Peyer's patch (tissue), 4 donors: ENCODE results near the gene PDE6B. TPM values are rescaled to one million over a fixed set of nuclear protein-coding genes. Genes with fewer than 3 reads are reported as not detected.

Experiments used
- DNase-seq, 3 donors: peaks; one replicate each; pipeline ENCODE4 v3.0.0-alpha.2; 2017 to 2019
- H3K27ac ChIP-seq, 4 donors: fragments of 200-600 bp; sonication (generic); one replicate each; pipeline ENCODE4 v1.5.1; 2016 to 2019
- H3K27me3 ChIP-seq, 2 donors: fragments of 200-600 bp; sonication (generic); one replicate each; pipeline ENCODE4 v1.5.1; 2019
- H3K36me3 ChIP-seq, 3 donors: fragments of 200-600 bp; sonication (generic); one replicate each; pipeline ENCODE4 v1.5.1; 2016 to 2019
- H3K4me1 ChIP-seq, 4 donors: fragments of 200-600 bp; sonication (generic); one replicate each; pipeline ENCODE4 v1.5.1; 2016 to 2019
- H3K4me3 ChIP-seq, 4 donors: fragments of 200-600 bp; sonication (generic); 1 replicate in 3 of 4; 2 replicates in 1 of 4; pipeline ENCODE4 v1.5.1; 2016 to 2019; ENCODE audit warnings: mild to moderate bottlenecking in 1 of 4
- H3K9me3 ChIP-seq, 4 donors: fragments of 200-600 bp; sonication (generic); one replicate each; pipeline ENCODE4 v1.5.1; 2016 to 2019; ENCODE audit warnings: mild to moderate bottlenecking in 1 of 4
- POLR2A ChIP-seq, 2 donors: fragments of 450-650 bp; IDR thresholded peaks; one replicate each; pipeline ENCODE4 v1.5.1; 2017; ENCODE audit warnings: antibody characterized with exemption in 2 of 2, mild to moderate bottlenecking in 2 of 2, moderate library complexity in 2 of 2
- total RNA-seq, 4 donors: library from RNA; depleted of rRNA; stranded (reverse); fragments of >200 nt; gene quantifications; one replicate each; pipeline ENCODE4 v1.1.0, GENCODE V29; 2016
- TF ChIP-seq, protein P1 (sequence below), 6 experiments: fragments of 450-650 bp in 4 of 6; fragments of 200-600 bp in 2 of 6; sonication (generic) in 1 of 6; IDR thresholded peaks; one replicate each; pipeline ENCODE4 v1.5.1; 2017 to 2019; ENCODE audit warnings: antibody characterized with exemption in 6 of 6, mild to moderate bottlenecking in 3 of 6, moderate library complexity in 1 of 6

Gene PDE6B
- total RNA-seq, 4 donors from 2014 or later: 0.27 to 1.8 (median 1.4) TPM; not detected in 1

- DNase-seq: no peak
- H3K4me3 ChIP-seq: no peak overlapping the region
These were observed 93.1 kb downstream of the PDE6B start for GRCh38 chr4:718460-718859.

More at GRCh38 chr4:718460-718859, 93.1 kb downstream of the PDE6B start:
- Histone ChIP-seq H3K27ac (no peak overlapping the region), H3K36me3 (peaks cover 0 to 25% (median 0%) of the 10 kb centered on the region in 3 donors), H3K9me3 (no peaks in the 10 kb centered on the region), H3K27me3 (no peaks in the 10 kb centered on the region), H3K4me1 (peaks cover 0 to 34% (median 0%) of the 10 kb centered on the region in 4 donors)
- TF ChIP-seq, protein P1, sequence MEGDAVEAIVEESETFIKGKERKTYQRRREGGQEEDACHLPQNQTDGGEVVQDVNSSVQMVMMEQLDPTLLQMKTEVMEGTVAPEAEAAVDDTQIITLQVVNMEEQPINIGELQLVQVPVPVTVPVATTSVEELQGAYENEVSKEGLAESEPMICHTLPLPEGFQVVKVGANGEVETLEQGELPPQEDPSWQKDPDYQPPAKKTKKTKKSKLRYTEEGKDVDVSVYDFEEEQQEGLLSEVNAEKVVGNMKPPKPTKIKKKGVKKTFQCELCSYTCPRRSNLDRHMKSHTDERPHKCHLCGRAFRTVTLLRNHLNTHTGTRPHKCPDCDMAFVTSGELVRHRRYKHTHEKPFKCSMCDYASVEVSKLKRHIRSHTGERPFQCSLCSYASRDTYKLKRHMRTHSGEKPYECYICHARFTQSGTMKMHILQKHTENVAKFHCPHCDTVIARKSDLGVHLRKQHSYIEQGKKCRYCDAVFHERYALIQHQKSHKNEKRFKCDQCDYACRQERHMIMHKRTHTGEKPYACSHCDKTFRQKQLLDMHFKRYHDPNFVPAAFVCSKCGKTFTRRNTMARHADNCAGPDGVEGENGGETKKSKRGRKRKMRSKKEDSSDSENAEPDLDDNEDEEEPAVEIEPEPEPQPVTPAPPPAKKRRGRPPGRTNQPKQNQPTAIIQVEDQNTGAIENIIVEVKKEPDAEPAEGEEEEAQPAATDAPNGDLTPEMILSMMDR (IDR thresholded peaks at IDR 0.05): no peak
- TF ChIP-seq POLR2A (IDR thresholded peaks at IDR 0.05): no peak

Other genes with a start within 250 kb of the PDE6B start
- 10 to 100 TPM; 35.4 to 86.6 (median 40.5) TPM for gene ZNF721, start 126.4 kb upstream of the PDE6B start, total RNA-seq
- gene PIGG, start 126.4 kb upstream of the PDE6B start, total RNA-seq: 100 to 1,000 TPM in 3 of 4 donors, 10 to 100 TPM in 1; 63.7 to 123 (median 108) TPM
- gene TMEM271, start 49.3 kb upstream of the PDE6B start, total RNA-seq: not detected
- gene ATP5ME, start 48.7 kb downstream of the PDE6B start, total RNA-seq: 100 to 1,000 TPM; 102 to 259 (median 184) TPM
- 100 to 1,000 TPM in 2 of 4 donors, 10 to 100 TPM in 2; 82.8 to 135 (median 95.2) TPM for gene MYL5, start 49.0 kb downstream of the PDE6B start, total RNA-seq
- gene SLC49A3, start 63.6 kb downstream of the PDE6B start, total RNA-seq: 10 to 100 TPM in 2 of 4 donors, 1 to 10 TPM in 2; 4.1 to 13.3 (median 9.4) TPM
- gene PCGF3, start 80.3 kb downstream of the PDE6B start, total RNA-seq: 100 to 1,000 TPM in 2 of 4 donors, 10 to 100 TPM in 2; 58.3 to 168 (median 93.0) TPM
- gene CPLX1, start 200.6 kb downstream of the PDE6B start, total RNA-seq: under 1 TPM in 2 of 4 donors, not detected in 2; 0.35 to 0.67 TPM